Hepatocyte (in vitro differentiated cells): ENCODE results near the gene COL2A1.

Experiments used
- CTCF ChIP-seq: fragments of 200-600 bp; sonication (generic); IDR thresholded peaks from 2 replicates; pipeline ENCODE4 v1.5.1; 2016; ENCODE audit warnings: antibody characterized with exemption, mild to moderate bottlenecking; ENCODE audit not compliant: poor library complexity
- EZH2 ChIP-seq: fragments of 200-600 bp; sonication (generic); IDR thresholded peaks from 2 replicates; pipeline ENCODE4 v1.6.1; 2016; ENCODE audit warnings: antibody characterized with exemption, mild to moderate bottlenecking, borderline replicate concordance
- EZH2phosphoT487 ChIP-seq: fragments of 200-600 bp; sonication (generic); IDR thresholded peaks from one replicate; pipeline ENCODE4 v1.6.1; 2018; ENCODE audit warnings: antibody characterized with exemption, mild to moderate bottlenecking, low read depth, moderate library complexity; ENCODE audit not compliant: unreplicated experiment, severe bottlenecking

GRCh38 chr12:48017921-48018617, 13.8 kb upstream of the COL2A1 start:
- no peak for TF ChIP-seq CTCF
- no peak for TF ChIP-seq EZH2phosphoT487
- no peak for TF ChIP-seq EZH2
